ENCODE data around the gene LRP1.

The LRP1 gene

DNA sequence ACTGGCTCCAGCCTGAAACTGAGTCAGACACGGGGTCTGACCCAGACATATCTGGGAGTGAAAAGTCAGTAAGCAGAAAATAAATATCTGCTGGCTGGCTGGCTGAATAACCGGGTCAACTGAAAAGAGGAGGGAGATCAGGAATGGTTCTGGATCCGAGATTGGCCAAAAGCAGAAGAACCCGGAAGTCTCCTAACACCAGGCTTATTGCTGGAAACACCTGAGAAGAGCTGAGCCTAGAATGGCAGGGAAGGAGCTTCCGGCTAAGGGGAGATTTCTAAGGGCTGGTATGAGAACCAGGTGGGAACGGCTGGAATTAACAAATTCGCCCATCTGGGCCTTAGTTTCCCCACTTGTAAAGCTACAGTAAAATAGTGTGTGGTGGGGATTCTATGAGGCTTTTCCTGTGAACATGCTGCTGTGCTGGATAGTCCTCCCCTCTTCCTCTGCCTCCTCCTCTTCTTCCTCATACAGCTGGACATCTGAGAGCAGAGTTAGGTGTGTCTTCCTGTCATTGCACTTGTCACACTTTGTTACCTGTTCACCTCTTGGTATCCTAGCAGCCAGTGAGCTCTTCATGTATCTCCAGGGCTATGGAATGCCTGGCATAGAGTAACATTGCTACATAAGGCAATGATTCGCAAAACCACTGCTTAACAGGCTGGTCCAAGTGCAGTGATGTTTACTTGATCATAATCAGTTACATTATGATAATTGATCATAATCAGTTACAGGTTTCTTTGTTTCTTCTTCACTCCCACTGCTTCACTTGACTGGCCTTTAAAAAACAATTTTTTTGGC lies 99.2 kb downstream of the LRP1 start:
- no peak overlapping the region for H3K4me3 ChIP-seq (ENCODE audit: low read depth, low read length)
- in situ Hi-C loops (cut with HindIII; ENCODE audit: low sequenced_read_pairs), result no loop called here
- no peak for DNase-seq (ENCODE audit: low read depth)
- TF ChIP-seq, protein P1, sequence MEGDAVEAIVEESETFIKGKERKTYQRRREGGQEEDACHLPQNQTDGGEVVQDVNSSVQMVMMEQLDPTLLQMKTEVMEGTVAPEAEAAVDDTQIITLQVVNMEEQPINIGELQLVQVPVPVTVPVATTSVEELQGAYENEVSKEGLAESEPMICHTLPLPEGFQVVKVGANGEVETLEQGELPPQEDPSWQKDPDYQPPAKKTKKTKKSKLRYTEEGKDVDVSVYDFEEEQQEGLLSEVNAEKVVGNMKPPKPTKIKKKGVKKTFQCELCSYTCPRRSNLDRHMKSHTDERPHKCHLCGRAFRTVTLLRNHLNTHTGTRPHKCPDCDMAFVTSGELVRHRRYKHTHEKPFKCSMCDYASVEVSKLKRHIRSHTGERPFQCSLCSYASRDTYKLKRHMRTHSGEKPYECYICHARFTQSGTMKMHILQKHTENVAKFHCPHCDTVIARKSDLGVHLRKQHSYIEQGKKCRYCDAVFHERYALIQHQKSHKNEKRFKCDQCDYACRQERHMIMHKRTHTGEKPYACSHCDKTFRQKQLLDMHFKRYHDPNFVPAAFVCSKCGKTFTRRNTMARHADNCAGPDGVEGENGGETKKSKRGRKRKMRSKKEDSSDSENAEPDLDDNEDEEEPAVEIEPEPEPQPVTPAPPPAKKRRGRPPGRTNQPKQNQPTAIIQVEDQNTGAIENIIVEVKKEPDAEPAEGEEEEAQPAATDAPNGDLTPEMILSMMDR (IDR thresholded peaks at IDR 0.05; ENCODE audit: low read depth, low read length, missing control alignments), result no peak

DNA sequence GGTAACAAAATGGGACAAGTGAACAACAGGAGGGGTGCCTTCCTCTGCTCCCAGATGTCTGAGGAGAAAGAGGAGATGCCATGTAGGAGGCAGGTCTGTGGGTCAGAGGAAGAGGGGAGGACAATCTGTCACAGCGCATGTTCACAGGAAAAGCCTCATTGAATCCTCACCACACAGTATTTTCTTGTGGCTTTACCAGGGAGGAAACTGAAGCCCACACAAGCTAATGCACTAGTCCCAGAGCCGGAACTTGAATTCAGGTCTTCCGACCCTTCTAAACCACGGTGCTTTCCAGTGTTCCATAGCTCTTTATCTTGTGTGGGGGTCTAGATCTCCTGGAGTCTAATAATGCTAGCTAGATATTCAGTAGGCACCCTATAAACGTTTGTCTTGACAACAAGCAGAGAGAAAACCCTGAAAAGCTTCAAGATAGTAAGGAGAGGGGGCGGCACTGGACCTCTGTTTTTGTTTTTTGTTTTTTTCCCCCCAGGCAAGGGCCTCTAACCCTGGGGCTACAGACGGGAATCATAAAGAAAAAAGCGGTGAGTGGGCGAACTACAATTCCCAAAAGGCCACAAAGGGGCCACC lies 100.9 kb downstream of the LRP1 start:
- in situ Hi-C loops (cut with HindIII; ENCODE audit: low sequenced_read_pairs), result no loop called here
- peak overlapping the region; percentile 57 for H3K4me3 ChIP-seq (ENCODE audit: low read depth, low read length)
- TF ChIP-seq, protein P1 (IDR thresholded peaks at IDR 0.05; ENCODE audit: low read depth, low read length, missing control alignments), result peak; percentile 9
- no peak for DNase-seq (ENCODE audit: low read depth)

DNA sequence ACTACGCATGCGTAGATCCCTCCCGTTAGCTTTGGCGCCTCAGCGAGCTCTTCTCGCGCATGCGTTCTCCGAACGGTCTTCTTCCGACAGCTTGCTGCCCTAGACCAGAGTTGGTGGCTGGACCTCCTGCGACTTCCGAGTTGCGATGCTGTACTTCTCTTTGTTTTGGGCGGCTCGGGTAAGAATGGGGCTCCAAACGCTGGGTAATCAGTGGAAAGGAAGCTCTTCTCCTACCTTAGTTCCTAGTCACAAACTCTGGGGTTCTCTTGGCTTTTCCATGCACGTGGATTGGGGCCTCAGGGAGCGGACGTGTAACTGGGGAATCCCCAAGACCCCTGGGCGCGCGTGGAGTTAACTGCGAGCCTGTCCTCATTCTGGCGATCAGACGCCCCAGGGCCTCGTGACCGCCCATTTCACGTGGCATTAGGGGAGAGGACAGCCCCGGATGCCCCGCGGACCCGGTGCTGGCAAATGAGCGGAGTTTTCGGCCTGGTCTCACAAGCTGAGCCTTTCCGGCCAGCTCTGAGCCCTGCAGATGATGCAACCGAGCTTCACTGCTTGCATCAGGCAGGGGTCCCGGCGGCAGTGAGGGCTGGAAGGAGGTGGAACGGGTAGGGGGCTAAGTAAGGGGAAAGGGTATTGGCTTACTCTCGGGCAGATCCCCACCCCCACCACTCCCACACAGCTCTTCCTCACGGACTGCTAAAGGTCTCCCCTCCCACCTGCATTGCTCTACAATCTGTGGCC lies 101.5 kb downstream of the LRP1 start, which contains the start of gene SHMT2:
SHMT2 (plus strand) TSS at position 78 of the 747 bp plus-strand sequence; CDS start at position 146, 68 bp downstream.
- in situ Hi-C loops (cut with HindIII; ENCODE audit: low sequenced_read_pairs), result loop anchor here (10.0 kb wide), 1 partner anchor 45 kb away; no protein-coding TSS in a partner anchor
- TF ChIP-seq, protein P1 (IDR thresholded peaks at IDR 0.05; ENCODE audit: low read depth, low read length, missing control alignments), result no peak
- peak; percentile 88 for DNase-seq (ENCODE audit: low read depth)
- peak within 1 kb of the TSS; percentile 57 for H3K4me3 ChIP-seq (ENCODE audit: low read depth, low read length)

DNA sequence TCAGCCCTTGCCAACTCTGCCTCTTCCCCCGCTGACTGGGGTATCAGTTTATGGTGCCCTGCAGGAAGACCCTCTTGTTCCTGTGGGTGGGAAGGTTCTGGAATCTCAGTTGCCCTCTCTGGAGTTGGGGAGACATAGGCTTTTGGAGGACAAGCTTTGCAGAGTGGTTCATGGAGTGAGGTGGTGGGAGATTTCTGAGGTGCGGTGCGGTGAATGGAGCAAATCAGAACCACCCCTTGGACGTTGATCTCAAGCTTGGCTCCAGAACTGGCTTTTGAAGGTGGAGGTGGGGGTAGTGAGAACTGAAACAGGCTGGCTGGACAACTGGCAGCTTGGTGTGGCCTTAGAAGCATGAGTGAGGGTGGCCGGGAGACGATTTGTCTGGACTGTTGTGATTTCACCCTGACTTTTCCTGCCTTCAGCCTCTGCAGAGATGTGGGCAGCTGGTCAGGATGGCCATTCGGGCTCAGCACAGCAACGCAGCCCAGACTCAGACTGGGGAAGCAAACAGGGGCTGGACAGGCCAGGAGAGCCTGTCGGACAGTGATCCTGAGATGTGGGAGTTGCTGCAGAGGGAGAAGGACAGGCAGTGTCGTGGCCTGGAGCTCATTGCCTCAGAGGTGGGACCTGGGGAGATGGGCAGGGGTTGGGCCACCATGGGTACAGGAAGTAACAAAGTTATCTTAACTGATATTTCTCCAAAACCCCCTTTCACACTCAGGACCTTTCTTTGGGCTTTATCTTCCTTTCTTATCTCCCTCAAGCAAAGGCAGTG lies 102.3 kb downstream of the LRP1 start:
- H3K4me3 ChIP-seq (ENCODE audit: low read depth, low read length), result peak overlapping the region; percentile 57
- DNase-seq (ENCODE audit: low read depth), result no peak
- TF ChIP-seq, protein P1 (IDR thresholded peaks at IDR 0.05; ENCODE audit: low read depth, low read length, missing control alignments), result no peak
- in situ Hi-C loops (cut with HindIII; ENCODE audit: low sequenced_read_pairs), result loop anchor here (10.0 kb wide), 1 partner anchor 46 kb away; no protein-coding TSS in a partner anchor

DNA sequence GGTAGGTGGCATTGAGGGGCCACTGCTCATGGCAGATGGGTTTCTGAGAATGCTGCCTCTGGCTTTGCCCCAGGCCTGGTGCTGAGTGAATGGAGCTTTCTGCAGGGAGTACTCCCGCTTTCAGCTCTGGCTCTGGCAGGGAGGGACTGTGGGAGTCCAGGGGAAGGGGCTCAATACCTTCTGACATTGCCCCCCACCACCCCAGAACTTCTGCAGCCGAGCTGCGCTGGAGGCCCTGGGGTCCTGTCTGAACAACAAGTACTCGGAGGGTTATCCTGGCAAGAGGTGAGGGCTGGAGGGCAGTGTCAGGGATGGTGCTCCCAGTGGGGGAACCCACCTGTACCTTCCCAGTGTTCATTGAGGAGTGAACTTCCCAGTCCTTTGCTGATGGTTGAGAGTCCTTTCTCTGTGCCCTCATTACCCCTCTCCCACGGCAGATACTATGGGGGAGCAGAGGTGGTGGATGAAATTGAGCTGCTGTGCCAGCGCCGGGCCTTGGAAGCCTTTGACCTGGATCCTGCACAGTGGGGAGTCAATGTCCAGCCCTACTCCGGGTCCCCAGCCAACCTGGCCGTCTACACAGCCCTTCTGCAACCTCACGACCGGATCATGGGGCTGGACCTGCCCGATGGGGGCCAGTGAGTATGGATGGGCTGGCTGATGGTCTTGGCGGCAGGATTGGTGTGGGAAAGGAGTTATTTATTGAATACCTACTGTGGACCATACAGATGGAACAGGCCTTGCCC lies 103.2 kb downstream of the LRP1 start:
- TF ChIP-seq, protein P1 (IDR thresholded peaks at IDR 0.05; ENCODE audit: low read depth, low read length, missing control alignments), result no peak
- in situ Hi-C loops (cut with HindIII; ENCODE audit: low sequenced_read_pairs), result loop anchor here (10.0 kb wide), 1 partner anchor 47 kb away; no protein-coding TSS in a partner anchor
- DNase-seq (ENCODE audit: low read depth), result no peak
- peak overlapping the region; percentile 57 for H3K4me3 ChIP-seq (ENCODE audit: low read depth, low read length)
